ENCODE data around the gene SETD6. TPM values are rescaled to one million over a fixed set of nuclear protein-coding genes. Genes with fewer than 3 reads are reported as not detected.
"Not testable (repeated sequence)": the region's sequence is repeated elsewhere in the genome, so short reads cannot be mapped to it uniquely, and the experiment has no call there.

SETD6 gene
- total RNA-seq, 4 donors from 2014 or later: 37.3 to 59.2 (median 44.4) TPM

- no peak overlapping the region for H3K27ac ChIP-seq
- H3K9me3 ChIP-seq: no peaks in the 10 kb centered on the region
- peaks cover 0 to 6% of the 10 kb centered on the region in 2 donors for H3K4me1 ChIP-seq
- no peak for TF ChIP-seq POLR2A (IDR thresholded peaks at IDR 0.05)
- TF ChIP-seq CTCF (IDR thresholded peaks at IDR 0.05): peak; percentile 80 to 92 (median 86)
- no peaks in the 10 kb centered on the region for H3K27me3 ChIP-seq
- DNase-seq: peak; percentile 80 to 84
- no peaks in the 10 kb centered on the region for H3K36me3 ChIP-seq
- intact Hi-C loops (cut with DNase I): no loop called here
- 32 to 53% methylated on average over 14 to 20 of the region's 43 CpGs for WGBS, 2 donors
- no peak overlapping the region for H3K4me3 ChIP-seq (replicated peaks in 1 of 3)
These were observed 27.6 kb upstream of the SETD6 start for GRCh38 chr16:58487566-58488351.

GRCh38 chr16:58488531-58488930 lies 26.8 kb upstream of the SETD6 start:
- DNase-seq: no peak
- Histone ChIP-seq H3K4me3 (replicated peaks in 1 of 3) (no peak overlapping the region), H3K9me3 (no peaks in the 10 kb centered on the region), H3K27me3 (no peaks in the 10 kb centered on the region), H3K27ac (no peak overlapping the region), H3K4me1 (peaks cover 0 to 6% of the 10 kb centered on the region in 2 donors), H3K36me3 (no peaks in the 10 kb centered on the region)
- TF ChIP-seq POLR2A (IDR thresholded peaks at IDR 0.05): no peak
- no peak for TF ChIP-seq CTCF (IDR thresholded peaks at IDR 0.05)
- intact Hi-C loops (cut with DNase I): no loop called here
- WGBS, 2 donors: 61 to 87% methylated on average over 3 of the region's 3 CpGs

GRCh38 chr16:58490065-58490464 lies 25.3 kb upstream of the SETD6 start:
- WGBS, 2 donors: 100% methylated on average over 1 of the region's 4 CpGs; no CpG with 5 or more reads in 1 of the 2 donors
- DNase-seq: no peak
- Histone ChIP-seq H3K27me3 (no peaks in the 10 kb centered on the region), H3K4me1 (peaks cover 0 to 6% of the 10 kb centered on the region in 2 donors), H3K9me3 (no peaks in the 10 kb centered on the region), H3K27ac (no peak overlapping the region), H3K4me3 (replicated peaks in 1 of 3) (no peak overlapping the region), H3K36me3 (no peaks in the 10 kb centered on the region)
- intact Hi-C loops (cut with DNase I): no loop called here
- TF ChIP-seq POLR2A (IDR thresholded peaks at IDR 0.05) (no peak), CTCF (IDR thresholded peaks at IDR 0.05) (no peak)

- H3K4me1 ChIP-seq; H3K27me3 ChIP-seq; H3K4me3 ChIP-seq (replicated peaks in 1 of 3); intact Hi-C loops (cut with DNase I); H3K9me3 ChIP-seq; H3K36me3 ChIP-seq; H3K27ac ChIP-seq; DNase-seq: not testable (repeated sequence)
- 93 to 94% methylated on average over 8 of the region's 8 CpGs for WGBS, 2 donors
These were observed 24.8 kb upstream of the SETD6 start for GRCh38 chr16:58490539-58490938.

- Histone ChIP-seq H3K27me3 (no peaks in the 10 kb centered on the region), H3K27ac (no peak overlapping the region), H3K4me3 (replicated peaks in 1 of 3) (no peak overlapping the region), H3K9me3 (no peaks in the 10 kb centered on the region), H3K4me1 (peaks cover 0 to 6% of the 10 kb centered on the region in 2 donors), H3K36me3 (no peaks in the 10 kb centered on the region)
- 72 to 76% methylated on average over 4 of the region's 4 CpGs for WGBS, 2 donors
- DNase-seq: no peak
- intact Hi-C loops (cut with DNase I): no loop called here
- no peak for TF ChIP-seq CTCF (IDR thresholded peaks at IDR 0.05)
- TF ChIP-seq POLR2A (IDR thresholded peaks at IDR 0.05): no peak
These were observed 23.3 kb upstream of the SETD6 start for GRCh38 chr16:58492066-58492465.

All from thyroid gland (tissue), 4 donors.